K562 (cell line): Measurements from ENCODE around the gene HEATR9. TPM values are rescaled to one million over a fixed set of nuclear protein-coding genes. Genes with fewer than 3 reads are reported as not detected.

Experiments used
- BACH1 ChIP-seq: fragments of 200-800 bp; sonication (Bioruptor generic); IDR thresholded peaks from 2 replicates; pipeline ENCODE4 v1.6.1; 2016; ENCODE audit warnings: missing genetic modification characterization, missing compliant biosample characterization
- BRD4 ChIP-seq: fragments of 200-600 bp; sonication (generic); IDR thresholded peaks from 2 replicates; pipeline ENCODE4 v1.6.1; 2017; ENCODE audit warnings: inconsistent platforms
- COPS2 ChIP-seq: fragments of 450-650 bp; conservative IDR thresholded peaks from 2 replicates; pipeline ENCODE4 v1.6.1; 2016; ENCODE audit warnings: mild to moderate bottlenecking, moderate library complexity
- DPF2 ChIP-seq: fragments of 450-650 bp; IDR thresholded peaks from 2 replicates; pipeline ENCODE4 v1.6.1; 2016
- EHMT2 ChIP-seq: fragments of 450-650 bp; IDR thresholded peaks from 2 replicates; pipeline ENCODE4 v1.6.1; 2018; ENCODE audit warnings: antibody characterized with exemption
- FOSL1 ChIP-seq: fragments of 200-800 bp; sonication (Bioruptor generic); conservative IDR thresholded peaks from 2 replicates; pipeline ENCODE4 v1.6.1; 2016; ENCODE audit warnings: missing genetic modification characterization, missing compliant biosample characterization
- GTF2F1 ChIP-seq: IDR thresholded peaks from 2 replicates; pipeline ENCODE4 v1.6.1; 2011; ENCODE audit warnings: low read depth, low read length, improper control_type of control experiment
- MCM2 ChIP-seq: fragments of 450-650 bp; IDR thresholded peaks from 2 replicates; pipeline ENCODE4 v1.6.1; 2017; ENCODE audit warnings: low read depth, mild to moderate bottlenecking
- MXI1 ChIP-seq: IDR thresholded peaks from 2 replicates; pipeline ENCODE4 v1.6.1; 2011; ENCODE audit warnings: low read depth, mild to moderate bottlenecking, improper control_type of control experiment, low read length
- NFXL1 ChIP-seq: fragments of 450-650 bp; formaldehyde crosslinking; IDR thresholded peaks from 2 replicates; pipeline ENCODE4 v1.4.0; 2021; ENCODE audit warnings: mild to moderate bottlenecking
- SETDB1 ChIP-seq: IDR thresholded peaks from one replicate; pipeline ENCODE4 v1.6.1; 2012; ENCODE audit warnings: low read length, control low read depth, inconsistent platforms
- SLC30A9 ChIP-seq: fragments of 250-450 bp; sonication (Bioruptor Pico); IDR thresholded peaks from 2 replicates; pipeline ENCODE4 v1.8.0; 2022; ENCODE audit warnings: mild to moderate bottlenecking, moderate library complexity
- SRSF1 ChIP-seq: fragments of 200-400 bp; formaldehyde crosslinking; IDR thresholded peaks from 2 replicates; pipeline ENCODE4 v1.6.1; 2017; ENCODE audit warnings: mild to moderate bottlenecking, low read depth, low read length, moderate library complexity
- TRIM24 ChIP-seq, 2 experiments: fragments of 450-650 bp; IDR thresholded peaks; 2 replicates each; pipeline ENCODE4 v1.6.1; 2016
- ZNF592 ChIP-seq: fragments of 450-650 bp; IDR thresholded peaks from 2 replicates; pipeline ENCODE4 v1.6.1; 2017; ENCODE audit warnings: antibody characterized with exemption, mild to moderate bottlenecking
- polyA plus RNA-seq, 8 experiments: library from polyadenylated mRNA; depleted of rRNA in 4 of 8; stranded (reverse) in 5 of 8; unstranded in 3 of 8; fragments of >200 nt; fragmentation: Nextera tagmentation in 2 of 8; fragmentation: Illumina TruSeq in 1 of 8; extraction: Ambion mirVana in 2 of 8; extraction: Trizol in 1 of 8; gene quantifications; 2 replicates each; pipeline versions ENCODE4 v1.2.1 to v1.2.3, GENCODE V29; 2011 to 2014; ENCODE audit warnings: inconsistent platforms in 1 of 8, missing spikeins in 1 of 8
- total RNA-seq, 7 experiments: library from RNA; depleted of rRNA in 6 of 7; stranded (reverse); fragments of >200 nt in 6 of 7; fragmentation: Illumina TruSeq in 2 of 7; extraction: Trizol in 2 of 7; gene quantifications; 2 replicates each; pipeline versions ENCODE4 v1.2.1 to v1.2.3, GENCODE V29; 2011 to 2021; ENCODE audit warnings: low replicate concordance in 1 of 7
- TF ChIP-seq, protein P1 (sequence below): fragments of 250-450 bp; sonication (Bioruptor Pico); IDR thresholded peaks from 2 replicates; pipeline ENCODE4 v1.4.0; 2020; ENCODE audit warnings: mild to moderate bottlenecking, moderate library complexity
- TF ChIP-seq, protein P2 (sequence below): IDR thresholded peaks from 2 replicates; pipeline ENCODE4 v1.6.1; 2016; ENCODE audit warnings: missing genetic modification characterization, missing compliant biosample characterization
- TF ChIP-seq, protein P3 (sequence below): IDR thresholded peaks from 2 replicates; pipeline ENCODE4 v1.6.1; 2014; ENCODE audit warnings: antibody characterized with exemption

The HEATR9 gene
- total and polyA plus RNA-seq, 9 of the 15 experiments (the other 6 are each of a cell fraction or from before 2014, with no cell fraction given), result not detected

DNA sequence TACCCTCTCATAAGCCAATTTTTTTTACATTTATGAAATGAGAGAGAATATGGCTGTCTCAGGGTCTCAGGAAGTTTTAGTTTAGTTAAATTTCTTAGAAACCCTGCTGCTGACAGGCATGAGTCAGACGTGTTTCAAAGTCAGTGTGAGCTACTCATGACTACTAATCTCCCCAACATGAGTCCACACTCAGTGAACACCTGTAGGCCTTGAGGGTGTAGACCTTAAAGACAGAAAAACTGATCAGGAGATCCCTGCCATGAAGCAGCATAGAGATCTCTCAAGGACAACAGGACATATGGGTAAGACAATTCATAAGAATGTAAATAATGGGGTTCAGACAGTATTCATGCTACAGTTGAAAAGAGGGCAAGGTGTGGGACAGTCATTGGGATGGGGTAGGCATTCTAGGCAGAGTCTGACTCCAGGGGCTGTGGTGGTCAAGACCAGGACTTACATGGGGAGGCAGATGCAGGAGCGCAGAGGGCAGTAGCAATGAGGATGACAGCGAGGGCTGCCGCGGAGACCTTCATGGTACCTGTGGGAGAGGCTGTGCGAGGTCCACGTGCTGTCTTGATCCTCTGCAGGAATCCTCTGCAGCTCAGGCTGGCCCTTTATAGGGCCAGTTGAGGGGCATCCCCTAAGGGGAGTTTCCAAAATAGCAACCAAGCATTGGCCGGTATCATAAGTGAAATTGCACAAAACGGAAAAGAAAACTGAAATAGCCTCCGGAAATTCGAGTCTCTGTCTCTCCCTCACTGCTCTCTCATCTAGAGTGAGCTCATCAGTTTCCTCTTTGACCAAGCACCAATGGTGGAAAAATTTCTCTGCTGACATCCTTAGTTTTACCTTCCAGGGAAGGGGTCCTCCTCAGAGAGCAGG is 11.3 kb upstream of the HEATR9 start, which contains the start of gene CCL5 (continued):
- TF ChIP-seq COPS2 (no peak), SLC30A9 (CRISPR knock-in tag) (no peak), SRSF1 (no peak), DPF2 (0 out of 2 replicates have a peak, but pooled peaks have one; percentile 42), NFXL1 (CRISPR knock-in tag) (no peak), BRD4 (no peak), ZNF592 (peak; percentile 25; the same call in 1 of the 2 replicates), MCM2 (no peak), MXI1 (no peak), GTF2F1 (no peak), SETDB1 (no peak), TRIM24 (IDR thresholded peaks at IDR 0.05) (no peak), FOSL1 (tag) (peak; percentile 56), EHMT2 (0 out of 2 replicates have a peak, but pooled peaks have one; percentile 42), BACH1 (no peak)
- TF ChIP-seq, protein P1, sequence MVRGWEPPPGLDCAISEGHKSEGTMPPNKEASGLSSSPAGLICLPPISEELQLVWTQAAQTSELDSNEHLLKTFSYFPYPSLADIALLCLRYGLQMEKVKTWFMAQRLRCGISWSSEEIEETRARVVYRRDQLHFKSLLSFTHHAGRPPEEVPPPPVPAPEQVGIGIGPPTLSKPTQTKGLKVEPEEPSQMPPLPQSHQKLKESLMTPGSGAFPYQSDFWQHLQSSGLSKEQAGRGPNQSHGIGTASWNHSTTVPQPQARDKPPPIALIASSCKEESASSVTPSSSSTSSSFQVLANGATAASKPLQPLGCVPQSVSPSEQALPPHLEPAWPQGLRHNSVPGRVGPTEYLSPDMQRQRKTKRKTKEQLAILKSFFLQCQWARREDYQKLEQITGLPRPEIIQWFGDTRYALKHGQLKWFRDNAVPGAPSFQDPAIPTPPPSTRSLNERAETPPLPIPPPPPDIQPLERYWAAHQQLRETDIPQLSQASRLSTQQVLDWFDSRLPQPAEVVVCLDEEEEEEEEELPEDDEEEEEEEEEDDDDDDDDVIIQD, result no peak
- TF ChIP-seq, protein P2, sequence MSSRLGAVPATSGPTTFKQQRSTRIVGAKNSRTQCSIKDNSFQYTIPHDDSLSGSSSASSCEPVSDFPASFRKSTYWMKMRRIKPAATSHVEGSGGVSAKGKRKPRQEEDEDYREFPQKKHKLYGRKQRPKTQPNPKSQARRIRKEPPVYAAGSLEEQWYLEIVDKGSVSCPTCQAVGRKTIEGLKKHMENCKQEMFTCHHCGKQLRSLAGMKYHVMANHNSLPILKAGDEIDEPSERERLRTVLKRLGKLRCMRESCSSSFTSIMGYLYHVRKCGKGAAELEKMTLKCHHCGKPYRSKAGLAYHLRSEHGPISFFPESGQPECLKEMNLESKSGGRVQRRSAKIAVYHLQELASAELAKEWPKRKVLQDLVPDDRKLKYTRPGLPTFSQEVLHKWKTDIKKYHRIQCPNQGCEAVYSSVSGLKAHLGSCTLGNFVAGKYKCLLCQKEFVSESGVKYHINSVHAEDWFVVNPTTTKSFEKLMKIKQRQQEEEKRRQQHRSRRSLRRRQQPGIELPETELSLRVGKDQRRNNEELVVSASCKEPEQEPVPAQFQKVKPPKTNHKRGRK (tag), result no peak
- TF ChIP-seq, protein P3, sequence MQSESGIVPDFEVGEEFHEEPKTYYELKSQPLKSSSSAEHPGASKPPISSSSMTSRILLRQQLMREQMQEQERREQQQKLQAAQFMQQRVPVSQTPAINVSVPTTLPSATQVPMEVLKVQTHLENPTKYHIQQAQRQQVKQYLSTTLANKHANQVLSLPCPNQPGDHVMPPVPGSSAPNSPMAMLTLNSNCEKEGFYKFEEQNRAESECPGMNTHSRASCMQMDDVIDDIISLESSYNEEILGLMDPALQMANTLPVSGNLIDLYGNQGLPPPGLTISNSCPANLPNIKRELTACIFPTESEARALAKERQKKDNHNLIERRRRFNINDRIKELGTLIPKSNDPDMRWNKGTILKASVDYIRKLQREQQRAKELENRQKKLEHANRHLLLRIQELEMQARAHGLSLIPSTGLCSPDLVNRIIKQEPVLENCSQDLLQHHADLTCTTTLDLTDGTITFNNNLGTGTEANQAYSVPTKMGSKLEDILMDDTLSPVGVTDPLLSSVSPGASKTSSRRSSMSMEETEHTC, result no peak
